Calu3 (cell line): ENCODE measurements around the gene EML6. TPM values are rescaled to one million over a fixed set of nuclear protein-coding genes. Genes with fewer than 3 reads are reported as not detected.

Experiments
- BruUV-seq: library from RNA; stranded (reverse); fragments of 400-500 nt; replicated peaks from 2 replicates; lab custom pipeline; 2021; lab: Mats Ljungman, UMichigan
- CTCF ChIA-PET: fragments of 300-600 bp; sonication (Branson Sonifier 250); formaldehyde crosslinking; loops from one replicate; lab custom pipeline; 2022; ENCODE audit warnings: antibody characterized with exemption; lab: Charles Lee
- DNase-seq: peaks from one replicate; pipeline ENCODE4 v3.0.0; 2022
- H3K27ac Mint-ChIP-seq: one replicate; pipeline ENCODE4 v1.8.0; 2022; ENCODE audit warnings: mixed read lengths; ENCODE audit not compliant: unreplicated experiment
- H3K27me3 Mint-ChIP-seq: one replicate; pipeline ENCODE4 v1.8.0; 2022; ENCODE audit warnings: mixed read lengths; ENCODE audit not compliant: unreplicated experiment
- H3K36me3 Mint-ChIP-seq: one replicate; pipeline ENCODE4 v1.8.0; 2022; ENCODE audit warnings: mild to moderate bottlenecking, moderate library complexity, mixed read lengths; ENCODE audit not compliant: insufficient read depth, unreplicated experiment
- H3K4me1 Mint-ChIP-seq: one replicate; pipeline ENCODE4 v1.8.0; 2022; ENCODE audit warnings: mild to moderate bottlenecking, low read depth, mixed read lengths; ENCODE audit not compliant: unreplicated experiment
- H3K4me3 Mint-ChIP-seq: one replicate; pipeline ENCODE4 v1.8.0; 2022; ENCODE audit warnings: mild to moderate bottlenecking, low read depth, moderate library complexity, mixed read lengths; ENCODE audit not compliant: unreplicated experiment
- H3K9me3 Mint-ChIP-seq: one replicate; pipeline ENCODE4 v1.8.0; 2022; ENCODE audit warnings: low read depth, mixed read lengths; ENCODE audit not compliant: unreplicated experiment
- intact Hi-C: fragments of 100-400 bp; cut with micrococcal nuclease; formaldehyde crosslinking; loops from one replicate; pipeline ENCODE4 v1.10.0; 2022; ENCODE audit not compliant: unreplicated experiment
- total RNA-seq: library from RNA; stranded (reverse); gene quantifications from 2 replicates; pipeline ENCODE4 v1.2.3, GENCODE V29; 2022
- TF ChIP-seq, protein P1 (sequence below): fragments of 200-600 bp; IDR thresholded peaks from one replicate; pipeline ENCODE4 v1.8.0; 2022; ENCODE audit warnings: antibody characterized with exemption; ENCODE audit not compliant: unreplicated experiment

EML6 gene
- total RNA-seq, 1 experiment from 2014 or later, result 0.45 TPM

DNA sequence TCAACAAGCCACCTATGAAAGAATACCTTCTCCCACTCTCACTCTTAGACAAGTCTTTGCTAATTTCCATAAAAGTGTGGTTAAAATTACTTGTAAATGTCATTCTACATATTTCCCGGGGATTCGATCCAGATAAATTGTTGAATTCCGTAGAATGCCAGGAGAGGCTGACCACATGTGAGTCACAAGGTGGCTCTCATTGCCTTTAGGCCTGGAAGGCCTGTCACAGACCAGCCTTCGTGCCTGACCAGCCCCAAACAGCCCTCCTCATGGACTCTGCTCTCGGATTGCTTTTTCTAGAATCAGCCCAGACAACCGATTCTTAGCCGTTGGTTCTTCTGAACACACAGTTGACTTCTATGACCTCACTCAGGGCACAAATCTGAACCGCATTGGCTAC, 240.8 kb downstream of the EML6 start:
- no peak overlapping the region for H3K27ac Mint-ChIP-seq
- CTCF ChIA-PET, result no interaction called here
- peaks cover 26% of the 10 kb centered on the region for H3K36me3 Mint-ChIP-seq
- no peak overlapping the region for H3K4me3 Mint-ChIP-seq
- intact Hi-C loops, result no loop called here
- no peaks in the 10 kb centered on the region for H3K9me3 Mint-ChIP-seq
- no TSS peak for BruUV-seq
- no peak for DNase-seq
- H3K27me3 Mint-ChIP-seq, result no peaks in the 10 kb centered on the region
- TF ChIP-seq, protein P1, sequence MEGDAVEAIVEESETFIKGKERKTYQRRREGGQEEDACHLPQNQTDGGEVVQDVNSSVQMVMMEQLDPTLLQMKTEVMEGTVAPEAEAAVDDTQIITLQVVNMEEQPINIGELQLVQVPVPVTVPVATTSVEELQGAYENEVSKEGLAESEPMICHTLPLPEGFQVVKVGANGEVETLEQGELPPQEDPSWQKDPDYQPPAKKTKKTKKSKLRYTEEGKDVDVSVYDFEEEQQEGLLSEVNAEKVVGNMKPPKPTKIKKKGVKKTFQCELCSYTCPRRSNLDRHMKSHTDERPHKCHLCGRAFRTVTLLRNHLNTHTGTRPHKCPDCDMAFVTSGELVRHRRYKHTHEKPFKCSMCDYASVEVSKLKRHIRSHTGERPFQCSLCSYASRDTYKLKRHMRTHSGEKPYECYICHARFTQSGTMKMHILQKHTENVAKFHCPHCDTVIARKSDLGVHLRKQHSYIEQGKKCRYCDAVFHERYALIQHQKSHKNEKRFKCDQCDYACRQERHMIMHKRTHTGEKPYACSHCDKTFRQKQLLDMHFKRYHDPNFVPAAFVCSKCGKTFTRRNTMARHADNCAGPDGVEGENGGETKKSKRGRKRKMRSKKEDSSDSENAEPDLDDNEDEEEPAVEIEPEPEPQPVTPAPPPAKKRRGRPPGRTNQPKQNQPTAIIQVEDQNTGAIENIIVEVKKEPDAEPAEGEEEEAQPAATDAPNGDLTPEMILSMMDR, result no peak
- peaks cover 15% of the 10 kb centered on the region for H3K4me1 Mint-ChIP-seq

DNA sequence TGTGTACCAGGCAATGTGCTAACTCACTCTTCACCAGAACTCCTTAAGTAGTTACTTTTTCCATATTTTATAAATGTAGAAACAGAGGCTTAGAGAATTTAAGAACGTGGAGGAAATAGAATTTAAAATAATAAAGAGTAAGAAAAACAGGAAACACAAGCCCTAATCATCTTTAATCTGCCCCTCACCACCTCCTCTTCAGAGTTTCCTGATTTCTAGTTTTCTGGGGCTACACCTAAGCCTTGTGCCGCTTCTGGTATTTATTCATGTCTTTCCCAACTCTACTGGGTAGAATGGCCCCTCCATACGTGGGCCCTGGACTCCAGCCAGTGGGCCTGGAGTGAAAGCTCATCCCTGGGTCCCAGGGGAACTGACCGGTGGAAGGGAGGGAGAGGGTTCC, 241.4 kb downstream of the EML6 start:
- no TSS peak for BruUV-seq
- no peaks in the 10 kb centered on the region for H3K27me3 Mint-ChIP-seq
- TF ChIP-seq, protein P1, result no peak
- no peak overlapping the region for H3K27ac Mint-ChIP-seq
- CTCF ChIA-PET, result interaction anchor here (0.7 kb wide), 1 partner anchor 14 kb away, joined by 3 read pairs; no protein-coding TSS in a partner anchor
- H3K4me3 Mint-ChIP-seq, result no peak overlapping the region
- H3K9me3 Mint-ChIP-seq, result no peaks in the 10 kb centered on the region
- H3K4me1 Mint-ChIP-seq, result peaks cover 15% of the 10 kb centered on the region
- intact Hi-C loops, result no loop called here
- H3K36me3 Mint-ChIP-seq, result peaks cover 26% of the 10 kb centered on the region
- DNase-seq, result no peak

DNA sequence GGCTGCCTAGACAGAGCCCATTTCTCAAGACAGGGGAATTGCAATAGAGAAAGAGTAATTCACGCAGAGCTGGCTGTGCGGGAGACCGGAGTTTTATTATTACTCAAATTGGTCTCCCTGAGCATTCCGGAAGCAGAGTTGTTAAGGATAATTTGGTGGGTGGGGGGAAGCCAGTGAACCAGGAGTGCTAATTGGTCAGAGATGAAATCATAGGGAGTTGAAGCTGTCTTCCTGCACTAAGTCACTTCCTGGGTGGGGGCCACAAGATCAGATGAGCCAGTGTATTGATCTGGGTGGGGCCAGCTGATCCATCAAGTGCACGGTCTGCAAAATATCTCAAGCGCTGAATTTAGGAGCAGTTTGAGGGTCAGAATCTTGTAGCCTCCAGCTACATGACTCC, 242.0 kb downstream of the EML6 start:
- DNase-seq, result no peak
- intact Hi-C loops, result no loop called here
- CTCF ChIA-PET, result interaction anchor here (0.7 to 1.4 kb wide), 2 partner anchors 13 to 44 kb away, joined by 3 read pairs; no protein-coding TSS in a partner anchor
- H3K27ac Mint-ChIP-seq, result no peak overlapping the region
- H3K4me1 Mint-ChIP-seq, result peaks cover 15% of the 10 kb centered on the region
- no peaks in the 10 kb centered on the region for H3K9me3 Mint-ChIP-seq
- peaks cover 32% of the 10 kb centered on the region for H3K36me3 Mint-ChIP-seq
- H3K27me3 Mint-ChIP-seq, result no peaks in the 10 kb centered on the region
- no TSS peak for BruUV-seq
- TF ChIP-seq, protein P1, result no peak
- H3K4me3 Mint-ChIP-seq, result no peak overlapping the region

DNA sequence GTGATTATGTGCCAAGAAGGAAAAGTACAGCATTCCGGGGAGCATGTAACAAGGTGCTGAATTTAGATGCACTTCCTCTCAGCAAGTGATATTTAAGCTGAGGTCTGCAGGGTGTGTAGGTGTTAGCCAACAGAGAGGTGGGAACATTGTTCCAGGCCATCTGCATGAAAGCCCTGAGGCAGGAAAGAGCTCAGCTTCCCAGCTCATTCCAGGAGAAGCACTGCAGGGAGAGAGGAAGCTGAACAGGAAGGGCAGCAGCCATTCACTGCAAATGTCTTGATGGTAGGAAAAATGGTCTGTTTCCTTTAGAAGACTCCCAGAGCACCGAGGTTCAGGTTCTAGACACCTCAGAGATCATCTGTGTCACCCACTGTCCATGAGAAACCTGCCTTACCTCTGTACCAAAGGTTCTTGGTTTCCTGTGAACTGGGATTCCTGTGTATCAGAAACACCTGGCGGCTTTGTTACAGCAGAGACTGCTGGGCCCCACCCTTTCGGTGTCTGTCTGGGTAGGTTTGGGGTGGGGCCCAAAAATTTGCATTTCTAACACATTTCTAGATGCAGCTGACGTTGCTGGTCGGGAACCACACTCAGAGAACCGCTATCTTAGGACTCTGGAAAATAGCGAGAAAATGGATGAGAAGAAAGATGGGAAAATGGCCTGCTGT, 242.8 kb downstream of the EML6 start:
- peaks cover 15% of the 10 kb centered on the region for H3K4me1 Mint-ChIP-seq

More for the DNA sequence above, 242.8 kb downstream of the EML6 start:
- DNase-seq, result no peak
- CTCF ChIA-PET, result interaction anchor here (1.4 kb wide), 1 partner anchor 43 kb away, joined by 3 read pairs; no protein-coding TSS in a partner anchor
- Mint-ChIP-seq H3K27me3 (no peaks in the 10 kb centered on the region), H3K36me3 (peaks cover 38% of the 10 kb centered on the region), H3K27ac (no peak overlapping the region), H3K9me3 (no peaks in the 10 kb centered on the region), H3K4me3 (no peak overlapping the region)
- intact Hi-C loops, result no loop called here
- BruUV-seq, result no TSS peak
- TF ChIP-seq, protein P1, result no peak
